ENCODE data around the gene GADL1. TPM values are rescaled to one million over a fixed set of nuclear protein-coding genes. Genes with fewer than 3 reads are reported as not detected.

Gene GADL1
- total RNA-seq, 1 donor: 0.18 TPM

DNA sequence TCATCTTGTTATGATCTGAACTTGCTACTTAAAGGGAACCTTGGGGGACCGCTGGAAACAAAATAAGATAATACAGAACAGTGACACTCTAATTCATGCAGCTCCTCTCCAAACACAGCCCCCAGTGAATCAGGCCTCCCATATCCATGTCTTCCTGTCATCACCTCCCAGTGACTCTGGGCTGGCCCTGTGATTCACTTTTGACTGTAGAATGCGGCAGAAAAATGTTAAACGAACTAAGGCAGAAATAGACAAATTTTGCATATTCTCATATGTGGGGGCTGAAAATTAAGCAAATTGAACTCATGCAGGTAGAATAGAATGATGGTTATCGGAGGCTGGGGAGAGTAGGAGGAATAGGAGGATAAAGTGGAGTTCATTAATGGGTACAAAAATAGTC, 20.2 kb upstream of the GADL1 start:
- DNase-seq (ENCODE audit: low read depth): no peak
- no peak overlapping the region for H3K4me3 ChIP-seq (ENCODE audit: low read depth, low read length)
- TF ChIP-seq, protein P1, sequence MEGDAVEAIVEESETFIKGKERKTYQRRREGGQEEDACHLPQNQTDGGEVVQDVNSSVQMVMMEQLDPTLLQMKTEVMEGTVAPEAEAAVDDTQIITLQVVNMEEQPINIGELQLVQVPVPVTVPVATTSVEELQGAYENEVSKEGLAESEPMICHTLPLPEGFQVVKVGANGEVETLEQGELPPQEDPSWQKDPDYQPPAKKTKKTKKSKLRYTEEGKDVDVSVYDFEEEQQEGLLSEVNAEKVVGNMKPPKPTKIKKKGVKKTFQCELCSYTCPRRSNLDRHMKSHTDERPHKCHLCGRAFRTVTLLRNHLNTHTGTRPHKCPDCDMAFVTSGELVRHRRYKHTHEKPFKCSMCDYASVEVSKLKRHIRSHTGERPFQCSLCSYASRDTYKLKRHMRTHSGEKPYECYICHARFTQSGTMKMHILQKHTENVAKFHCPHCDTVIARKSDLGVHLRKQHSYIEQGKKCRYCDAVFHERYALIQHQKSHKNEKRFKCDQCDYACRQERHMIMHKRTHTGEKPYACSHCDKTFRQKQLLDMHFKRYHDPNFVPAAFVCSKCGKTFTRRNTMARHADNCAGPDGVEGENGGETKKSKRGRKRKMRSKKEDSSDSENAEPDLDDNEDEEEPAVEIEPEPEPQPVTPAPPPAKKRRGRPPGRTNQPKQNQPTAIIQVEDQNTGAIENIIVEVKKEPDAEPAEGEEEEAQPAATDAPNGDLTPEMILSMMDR (IDR thresholded peaks at IDR 0.05; ENCODE audit: insufficient read depth, low read length): no peak

- DNase-seq (ENCODE audit: low read depth): peak; percentile 72
- H3K4me3 ChIP-seq (ENCODE audit: low read depth, low read length): no peak overlapping the region
- TF ChIP-seq, protein P1 (IDR thresholded peaks at IDR 0.05; ENCODE audit: insufficient read depth, low read length): no peak
Measured at GRCh38 chr3:30913176-30913575, 18.7 kb upstream of the GADL1 start.

DNA sequence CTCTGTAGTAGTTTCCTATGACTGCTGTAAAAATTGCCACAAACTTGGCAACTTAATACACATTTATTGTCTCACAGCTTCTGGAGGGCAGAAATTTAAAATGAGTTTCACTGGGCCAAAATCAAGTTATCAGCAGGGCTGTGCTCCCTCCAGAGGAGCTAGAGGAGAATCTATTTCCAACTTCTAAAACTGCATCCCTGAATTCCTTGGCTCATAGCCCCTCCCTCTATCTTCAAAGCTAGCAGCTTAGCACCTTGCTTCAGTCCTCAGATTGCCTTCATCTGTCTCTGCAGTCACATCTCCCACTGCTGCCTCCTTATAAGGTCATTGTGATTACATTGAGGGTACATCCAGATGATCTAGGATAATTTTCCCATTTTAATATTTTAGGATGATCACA, 17.8 kb upstream of the GADL1 start:
- no peak overlapping the region for H3K4me3 ChIP-seq (ENCODE audit: low read depth, low read length)
- TF ChIP-seq, protein P1 (IDR thresholded peaks at IDR 0.05; ENCODE audit: insufficient read depth, low read length): no peak
- peak; percentile 5 for DNase-seq (ENCODE audit: low read depth)

DNA sequence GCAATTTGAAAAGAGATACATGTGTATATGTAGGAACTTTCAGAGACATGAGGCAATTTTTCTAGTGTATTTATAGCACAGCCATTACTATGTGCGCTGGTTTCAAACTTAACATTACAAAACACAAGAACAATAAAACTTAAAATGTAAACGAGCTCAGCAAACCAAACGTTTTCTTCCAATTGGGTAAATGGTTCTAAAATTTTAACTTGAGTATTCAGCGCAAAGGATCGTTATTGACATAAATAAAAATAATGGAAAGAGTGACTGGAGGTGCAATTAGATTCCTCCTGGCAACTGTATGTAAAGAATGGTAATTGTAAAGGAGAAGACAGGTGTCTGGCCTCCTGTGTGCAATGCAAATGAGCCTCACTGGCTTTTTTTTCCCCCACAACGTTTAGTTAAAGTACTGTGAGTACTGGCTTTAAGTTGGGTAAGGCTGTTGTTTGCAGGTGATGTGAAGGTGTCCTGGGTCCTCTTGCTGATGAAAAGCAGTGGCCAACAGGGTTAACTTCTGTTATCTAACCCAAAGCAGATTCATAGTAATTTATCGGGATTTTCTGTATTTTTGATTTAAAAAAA, 14.1 kb upstream of the GADL1 start:
- no peak for DNase-seq (ENCODE audit: low read depth)
- TF ChIP-seq, protein P1 (IDR thresholded peaks at IDR 0.05; ENCODE audit: insufficient read depth, low read length): no peak
- no peak overlapping the region for H3K4me3 ChIP-seq (ENCODE audit: low read depth, low read length)

DNA sequence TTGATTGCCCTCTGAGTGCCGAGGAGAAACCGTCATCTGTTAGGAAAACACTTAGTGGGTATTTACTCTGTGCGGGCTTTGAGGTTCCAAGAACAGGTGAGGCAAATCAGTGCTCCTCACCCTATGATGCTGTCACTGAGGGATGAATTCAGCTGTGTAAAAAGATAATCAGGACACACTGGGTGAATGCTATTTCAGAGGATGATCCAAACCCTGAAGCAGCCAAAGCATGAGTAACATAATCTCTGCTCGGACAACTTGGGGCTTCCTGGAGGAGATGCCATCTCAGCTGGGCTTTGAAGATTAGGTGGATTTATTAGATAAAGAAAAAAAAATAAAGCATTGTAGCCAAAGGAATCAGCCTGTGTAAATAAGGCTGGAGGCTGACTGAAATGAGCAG, 10.5 kb upstream of the GADL1 start:
- TF ChIP-seq, protein P1 (IDR thresholded peaks at IDR 0.05; ENCODE audit: insufficient read depth, low read length): no peak
- DNase-seq (ENCODE audit: low read depth): no peak

DNA sequence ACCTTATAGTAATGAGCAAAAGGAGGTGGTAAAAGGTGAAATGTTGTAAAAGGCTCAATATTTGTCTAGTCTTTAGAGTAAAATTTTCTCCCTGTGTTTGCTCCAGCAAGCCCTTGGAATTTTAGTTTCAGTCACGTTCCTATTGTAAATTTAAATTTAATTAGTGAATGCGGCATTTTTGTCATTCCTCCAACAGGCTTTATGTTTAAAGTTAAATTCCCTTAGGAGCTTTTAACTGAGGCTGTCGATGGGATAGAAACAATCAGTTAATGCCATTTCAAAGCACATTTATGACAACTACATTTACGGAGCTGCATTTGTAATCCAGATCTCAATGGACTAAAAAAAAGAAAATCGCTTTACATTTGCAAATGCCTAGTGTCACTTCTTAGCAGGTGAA, 868 bp upstream of the GADL1 start:
- H3K4me3 ChIP-seq (ENCODE audit: low read depth, low read length): no peak overlapping the region
- no peak for DNase-seq (ENCODE audit: low read depth)
- TF ChIP-seq, protein P1 (IDR thresholded peaks at IDR 0.05; ENCODE audit: insufficient read depth, low read length): no peak

More for the DNA sequence above, 10.5 kb upstream of the GADL1 start:
- H3K4me3 ChIP-seq (ENCODE audit: low read depth, low read length): no peak overlapping the region
